Gastroesophageal sphincter (tissue), 3 donors: ENCODE data around the gene RFX2.
A peak's percentile ranks its signal among the peaks of the same experiment; 100 is the strongest.

ENCODE experiments used
- CTCF ChIP-seq, 4 experiments: fragments of 200-600 bp in 2 of 4; fragments of 450-650 bp in 2 of 4; sonication (generic) in 1 of 4; IDR thresholded peaks; one replicate each; pipeline ENCODE4 v1.5.1; 2017 to 2019; ENCODE audit warnings: antibody characterized with exemption in 4 of 4, mild to moderate bottlenecking in 2 of 4, moderate library complexity in 2 of 4
- EP300 ChIP-seq: sonication (generic); formaldehyde crosslinking; IDR thresholded peaks from one replicate; pipeline ENCODE4 v1.6.1; 2017; ENCODE audit warnings: antibody characterized with exemption, mild to moderate bottlenecking
- POLR2AphosphoS5 ChIP-seq: sonication (generic); formaldehyde crosslinking; IDR thresholded peaks from one replicate; pipeline ENCODE4 v1.6.1; 2017; ENCODE audit warnings: antibody characterized with exemption

GRCh38 chr19:6065685-6066374, 44.5 kb downstream of the RFX2 start:
- TF ChIP-seq CTCF (IDR thresholded peaks at IDR 0.05) (no peak), EP300 (no peak), POLR2AphosphoS5 (peak; percentile 31)
